Measurements from ENCODE around the gene IDI2. TPM values are rescaled to one million over a fixed set of nuclear protein-coding genes. Genes with fewer than 3 reads are reported as not detected.
"Not testable (repeated sequence)": the region's sequence is repeated elsewhere in the genome, so short reads cannot be mapped to it uniquely, and the experiment has no call there.

IDI2 gene
- polyA plus RNA-seq, 1 donor, result not detected

- H3K27ac ChIP-seq (ENCODE audit: low read length), result no peak overlapping the region
- H3K4me1 ChIP-seq (ENCODE audit: control insufficient read depth, insufficient read depth, low read length), result no peaks in the 10 kb centered on the region
- H3K4me3 ChIP-seq (ENCODE audit: low read length), result no peak overlapping the region
- DNase-seq, result no peak
- H3K9me3 ChIP-seq (ENCODE audit: control insufficient read depth, low read depth, low read length), result no peaks in the 10 kb centered on the region
- WGBS (ENCODE audit: insufficient coverage, low lambda C conversion rate), result no CpG with 5 or more reads among the region's 7 CpGs
- peaks cover 87% of the 10 kb centered on the region for H3K36me3 ChIP-seq (ENCODE audit: control insufficient read depth, insufficient read depth, low read length)
- H3K27me3 ChIP-seq (ENCODE audit: control insufficient read depth, insufficient read depth, low read length), result no peaks in the 10 kb centered on the region
Measured at GRCh38 chr10:1010703-1011102, 15.0 kb downstream of the IDI2 start.

- no CpG with 5 or more reads among the region's 8 CpGs for WGBS (ENCODE audit: insufficient coverage, low lambda C conversion rate)
- not testable (repeated sequence) for H3K27ac ChIP-seq (ENCODE audit: low read length); H3K27me3 ChIP-seq (ENCODE audit: control insufficient read depth, insufficient read depth, low read length); H3K9me3 ChIP-seq (ENCODE audit: control insufficient read depth, low read depth, low read length); H3K4me1 ChIP-seq (ENCODE audit: control insufficient read depth, insufficient read depth, low read length); DNase-seq; H3K4me3 ChIP-seq (ENCODE audit: low read length)
- H3K36me3 ChIP-seq (ENCODE audit: control insufficient read depth, insufficient read depth, low read length), result peaks cover 87% of the 10 kb centered on the region
Measured at GRCh38 chr10:1009947-1010346, 15.7 kb downstream of the IDI2 start.

DNA sequence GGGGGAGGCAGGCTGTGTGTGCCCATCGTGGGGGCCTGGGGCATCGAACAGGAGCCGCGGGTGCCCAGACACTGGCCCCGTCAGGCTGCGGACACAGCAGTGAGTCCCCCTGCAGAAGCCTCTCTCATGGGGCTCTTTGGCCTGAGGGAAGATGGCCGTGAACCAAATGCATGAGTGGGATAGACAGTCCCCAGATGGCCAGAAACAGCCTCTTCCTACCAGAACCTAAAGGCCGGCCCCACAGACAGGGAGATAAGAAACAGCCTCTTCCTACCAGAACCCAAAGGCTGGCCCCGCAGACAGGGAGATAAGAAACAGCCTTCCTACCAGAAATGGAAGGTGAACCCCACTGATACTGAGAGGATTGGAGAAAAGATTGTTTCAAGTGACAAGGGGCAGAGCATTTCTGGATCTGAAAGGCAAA is 16.6 kb downstream of the IDI2 start:
- no peaks in the 10 kb centered on the region for H3K4me1 ChIP-seq (ENCODE audit: control insufficient read depth, insufficient read depth, low read length)
- no peaks in the 10 kb centered on the region for H3K27me3 ChIP-seq (ENCODE audit: control insufficient read depth, insufficient read depth, low read length)
- H3K36me3 ChIP-seq (ENCODE audit: control insufficient read depth, insufficient read depth, low read length), result peaks cover 87% of the 10 kb centered on the region
- H3K4me3 ChIP-seq (ENCODE audit: low read length), result no peak overlapping the region
- no peak for DNase-seq
- no peak overlapping the region for H3K27ac ChIP-seq (ENCODE audit: low read length)
- no CpG with 5 or more reads among the region's 9 CpGs for WGBS (ENCODE audit: insufficient coverage, low lambda C conversion rate)
- H3K9me3 ChIP-seq (ENCODE audit: control insufficient read depth, low read depth, low read length), result no peaks in the 10 kb centered on the region

DNA sequence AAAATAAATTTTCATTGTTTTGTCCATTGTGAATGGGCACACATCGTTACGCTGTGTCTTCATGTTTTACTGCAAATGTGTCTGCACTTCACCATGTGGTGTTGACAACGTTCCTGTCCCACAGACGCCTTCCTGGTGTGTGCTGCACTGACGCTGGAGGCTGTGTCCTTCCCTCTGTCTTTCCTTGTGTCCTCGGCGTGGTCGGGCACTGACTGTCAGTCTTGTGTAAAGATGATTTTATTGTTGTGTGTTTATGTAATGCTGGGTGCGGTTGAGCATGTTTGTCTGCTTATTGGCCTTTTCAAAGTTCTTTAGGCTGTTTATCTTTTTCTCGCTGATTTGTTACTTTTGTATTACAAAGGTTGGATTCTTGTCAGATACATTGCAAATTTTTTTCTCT is 18.1 kb downstream of the IDI2 start:
- Histone ChIP-seq H3K4me3 (ENCODE audit: low read length) (no peak overlapping the region), H3K27ac (ENCODE audit: low read length) (no peak overlapping the region), H3K36me3 (ENCODE audit: control insufficient read depth, insufficient read depth, low read length) (peaks cover 92% of the 10 kb centered on the region), H3K4me1 (ENCODE audit: control insufficient read depth, insufficient read depth, low read length) (no peaks in the 10 kb centered on the region), H3K9me3 (ENCODE audit: control insufficient read depth, low read depth, low read length) (peaks cover 4% of the 10 kb centered on the region), H3K27me3 (ENCODE audit: control insufficient read depth, insufficient read depth, low read length) (no peaks in the 10 kb centered on the region)
- DNase-seq, result no peak
- 100% methylated on average over 1 of the region's 10 CpGs for WGBS (ENCODE audit: insufficient coverage, low lambda C conversion rate)

GRCh38 chr10:1006573-1006972 is 19.1 kb downstream of the IDI2 start:
- DNase-seq, result no peak
- Histone ChIP-seq H3K36me3 (ENCODE audit: control insufficient read depth, insufficient read depth, low read length) (peaks cover 92% of the 10 kb centered on the region), H3K4me3 (ENCODE audit: low read length) (no peak overlapping the region), H3K27ac (ENCODE audit: low read length) (no peak overlapping the region), H3K27me3 (ENCODE audit: control insufficient read depth, insufficient read depth, low read length) (no peaks in the 10 kb centered on the region), H3K4me1 (ENCODE audit: control insufficient read depth, insufficient read depth, low read length) (no peaks in the 10 kb centered on the region), H3K9me3 (ENCODE audit: control insufficient read depth, low read depth, low read length) (peaks cover 14% of the 10 kb centered on the region)
- no CpG with 5 or more reads among the region's 9 CpGs for WGBS (ENCODE audit: insufficient coverage, low lambda C conversion rate)

DNA sequence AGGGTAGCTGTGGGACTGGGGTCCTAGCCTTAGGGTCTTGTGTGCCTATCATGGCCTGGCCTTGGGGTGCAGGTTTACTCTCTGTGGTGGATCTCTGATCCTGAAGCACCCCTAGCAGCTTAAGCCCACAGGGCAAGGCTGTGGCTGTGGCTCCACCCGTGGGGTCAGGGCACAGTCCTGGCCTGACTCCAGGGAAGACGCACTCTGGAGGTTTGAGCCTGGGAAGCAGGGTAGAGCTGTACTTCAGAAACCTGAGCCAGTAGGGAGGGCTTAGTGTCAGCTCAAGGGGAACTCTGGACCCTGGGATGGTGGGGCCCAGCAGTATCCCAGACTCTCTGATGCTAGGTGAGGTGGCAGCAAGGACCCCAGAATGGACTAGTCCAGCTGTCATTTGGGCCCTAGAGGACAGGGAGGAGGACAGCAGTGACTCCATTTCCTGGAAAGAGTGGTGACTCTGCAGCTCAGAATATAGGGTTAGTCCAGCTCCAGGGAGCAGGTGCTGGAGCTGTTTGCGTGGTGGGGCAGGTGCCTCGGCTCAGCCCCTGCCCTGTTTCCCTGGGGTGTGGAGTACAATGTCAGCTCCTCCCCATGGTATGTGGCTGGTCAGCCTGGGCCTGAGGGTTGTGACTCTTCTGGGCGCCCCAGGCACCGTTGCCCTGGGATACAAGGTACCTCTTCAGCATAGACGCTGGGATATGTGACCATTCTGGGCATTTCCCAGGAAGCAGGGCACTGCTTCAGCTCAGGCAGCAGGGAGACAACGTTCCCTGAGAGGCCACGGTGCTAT is 21.6 kb downstream of the IDI2 start:
- Histone ChIP-seq H3K4me1 (ENCODE audit: control insufficient read depth, insufficient read depth, low read length) (no peaks in the 10 kb centered on the region), H3K36me3 (ENCODE audit: control insufficient read depth, insufficient read depth, low read length) (peaks cover 91% of the 10 kb centered on the region), H3K4me3 (ENCODE audit: low read length) (no peak overlapping the region), H3K27ac (ENCODE audit: low read length) (no peak overlapping the region), H3K27me3 (ENCODE audit: control insufficient read depth, insufficient read depth, low read length) (no peaks in the 10 kb centered on the region), H3K9me3 (ENCODE audit: control insufficient read depth, low read depth, low read length) (peaks cover 18% of the 10 kb centered on the region)
- no peak for DNase-seq
- no CpG with 5 or more reads among the region's 9 CpGs for WGBS (ENCODE audit: insufficient coverage, low lambda C conversion rate)

DNA sequence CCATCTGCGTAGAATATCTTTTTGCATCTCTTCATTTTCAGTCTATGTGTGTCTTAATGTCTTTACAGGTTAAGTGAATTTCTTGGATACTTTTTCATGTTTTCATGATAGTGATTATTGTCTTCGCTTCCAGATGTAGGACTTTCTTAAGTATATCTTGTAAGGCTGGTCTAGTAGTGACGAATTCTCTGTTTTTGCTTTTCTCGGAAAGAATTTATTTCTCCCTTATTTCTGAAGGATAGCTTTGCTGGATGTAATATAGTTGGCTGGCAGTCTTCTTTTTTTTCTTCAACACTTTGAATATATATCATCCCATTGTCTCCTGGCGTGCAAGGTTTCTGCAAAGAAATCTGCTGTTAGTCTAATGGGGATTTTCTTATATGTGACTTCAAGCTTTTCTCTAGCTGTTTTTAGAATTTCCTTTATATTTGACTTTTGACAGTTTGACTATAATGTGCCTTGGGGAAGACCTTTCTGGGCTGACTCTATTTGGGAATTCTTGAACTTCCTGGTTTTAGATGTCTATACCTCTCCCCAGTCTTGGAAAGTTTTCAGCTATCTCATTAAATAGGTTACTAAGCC is 23.1 kb downstream of the IDI2 start:
- Histone ChIP-seq H3K27me3 (ENCODE audit: control insufficient read depth, insufficient read depth, low read length) (no peaks in the 10 kb centered on the region), H3K4me1 (ENCODE audit: control insufficient read depth, insufficient read depth, low read length) (no peaks in the 10 kb centered on the region), H3K36me3 (ENCODE audit: control insufficient read depth, insufficient read depth, low read length) (peaks cover 92% of the 10 kb centered on the region), H3K27ac (ENCODE audit: low read length) (no peak overlapping the region), H3K9me3 (ENCODE audit: control insufficient read depth, low read depth, low read length) (peaks cover 18% of the 10 kb centered on the region), H3K4me3 (ENCODE audit: low read length) (no peak overlapping the region)
- no peak for DNase-seq
- 94% methylated on average over 3 of the region's 5 CpGs for WGBS (ENCODE audit: insufficient coverage, low lambda C conversion rate)

DNA sequence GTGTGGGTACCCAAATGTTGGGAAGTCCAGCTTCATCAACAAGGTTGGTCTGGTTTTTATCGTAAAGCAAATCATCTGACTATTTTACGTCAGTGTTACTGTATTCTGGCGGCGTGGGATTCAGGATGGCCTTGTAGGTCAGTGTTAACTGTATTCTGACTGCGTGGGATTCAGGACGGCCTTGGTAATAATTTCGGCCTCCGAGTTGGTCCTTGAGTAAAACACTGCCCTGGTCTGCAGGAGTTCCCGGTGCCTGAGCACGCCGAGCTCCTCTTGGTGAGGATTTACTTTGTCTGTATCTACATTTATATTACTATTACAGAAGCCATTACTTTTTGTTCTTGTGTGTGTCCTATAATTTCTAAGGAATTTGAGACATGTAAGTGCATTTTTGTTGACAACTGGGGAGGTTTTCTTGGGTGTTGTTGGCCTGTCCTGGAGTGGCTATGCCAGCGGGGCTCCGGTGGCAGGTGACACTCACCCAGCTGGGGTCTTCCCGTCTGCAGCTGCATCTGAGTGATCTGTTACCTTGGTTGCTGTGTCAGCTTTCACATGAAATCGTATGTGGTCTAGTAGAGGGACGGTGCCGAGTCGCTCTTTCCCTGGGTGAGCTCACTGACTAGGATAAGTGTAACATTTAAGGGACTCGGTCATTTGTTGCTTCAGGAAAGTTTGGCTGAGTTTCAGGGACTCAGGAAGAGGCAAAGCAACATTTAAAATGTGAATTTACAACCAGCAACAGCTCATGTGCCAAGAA is 28.2 kb downstream of the IDI2 start:
- Histone ChIP-seq H3K4me3 (ENCODE audit: low read length) (no peak overlapping the region), H3K9me3 (ENCODE audit: control insufficient read depth, low read depth, low read length) (peaks cover 12% of the 10 kb centered on the region), H3K4me1 (ENCODE audit: control insufficient read depth, insufficient read depth, low read length) (no peaks in the 10 kb centered on the region), H3K27ac (ENCODE audit: low read length) (no peak overlapping the region), H3K27me3 (ENCODE audit: control insufficient read depth, insufficient read depth, low read length) (no peaks in the 10 kb centered on the region), H3K36me3 (ENCODE audit: control insufficient read depth, insufficient read depth, low read length) (peaks cover 89% of the 10 kb centered on the region)
- DNase-seq, result no peak
- WGBS (ENCODE audit: insufficient coverage, low lambda C conversion rate), result 100% methylated on average over 4 of the region's 19 CpGs

GRCh38 chr10:996031-996430 is 29.6 kb downstream of the IDI2 start:
- Histone ChIP-seq H3K36me3 (ENCODE audit: control insufficient read depth, insufficient read depth, low read length) (peaks cover 75% of the 10 kb centered on the region), H3K4me1 (ENCODE audit: control insufficient read depth, insufficient read depth, low read length) (no peaks in the 10 kb centered on the region), H3K9me3 (ENCODE audit: control insufficient read depth, low read depth, low read length) (peaks cover 4% of the 10 kb centered on the region), H3K4me3 (ENCODE audit: low read length) (no peak overlapping the region), H3K27me3 (ENCODE audit: control insufficient read depth, insufficient read depth, low read length) (no peaks in the 10 kb centered on the region), H3K27ac (ENCODE audit: low read length) (no peak overlapping the region)
- no peak for DNase-seq
- 100% methylated on average over 3 of the region's 12 CpGs for WGBS (ENCODE audit: insufficient coverage, low lambda C conversion rate)

GRCh38 chr10:995559-995926 is 30.1 kb downstream of the IDI2 start:
- Histone ChIP-seq H3K4me1 (ENCODE audit: control insufficient read depth, insufficient read depth, low read length) (no peaks in the 10 kb centered on the region), H3K9me3 (ENCODE audit: control insufficient read depth, low read depth, low read length) (peaks cover 3% of the 10 kb centered on the region), H3K27ac (ENCODE audit: low read length) (no peak overlapping the region), H3K4me3 (ENCODE audit: low read length) (no peak overlapping the region), H3K36me3 (ENCODE audit: control insufficient read depth, insufficient read depth, low read length) (peaks cover 71% of the 10 kb centered on the region), H3K27me3 (ENCODE audit: control insufficient read depth, insufficient read depth, low read length) (no peaks in the 10 kb centered on the region)
- DNase-seq, result no peak
- 83% methylated on average over 1 of the region's 7 CpGs for WGBS (ENCODE audit: insufficient coverage, low lambda C conversion rate)
